K562 (cell line): ENCODE measurements around the gene PITX1. TPM values are rescaled to one million over a fixed set of nuclear protein-coding genes. Genes with fewer than 3 reads are reported as not detected.
A peak's percentile ranks its signal among the peaks of the same experiment; 100 is the strongest.

ENCODE experiments used
- ATAC-seq: fragments of 200-7000 bp; cut with Tn5 transposase; 3 replicates; pipeline ENCODE4 v1.9.1; 2020; ENCODE audit warnings: moderate library complexity
- BruUV-seq: library from RNA; stranded (reverse); fragments of 400-500 nt; replicated peaks from 2 replicates; lab custom pipeline; 2021; lab: Mats Ljungman, UMichigan
- CTCF ChIA-PET: fragments of 300-600 bp; formaldehyde crosslinking; extraction: SDS; loops from one replicate; lab custom pipeline; 2021; ENCODE audit warnings: low intra/inter-chr PET ratio; lab: Yijun Ruan, JAX
- POLR2A ChIA-PET: fragments of 300-600, 350-650 bp; sonication (Branson Sonifier 250); formaldehyde crosslinking; extraction: SDS; loops from one replicate; lab custom pipeline; 2021; ENCODE audit warnings: antibody characterized with exemption, inconsistent platforms; lab: Yijun Ruan, JAX
- DNase-seq, 4 experiments: peaks; one replicate each; pipeline versions ENCODE4 v3.0.0 to v3.0.0-alpha.2; 2011 to 2018; ENCODE audit warnings: low spot score in 3 of 4, mixed read lengths in 3 of 4; ENCODE audit errors: extremely low read depth in 1 of 4
- FAIRE-seq: peaks from 2 replicates; lab custom pipeline; 2011; peaks lifted over from hg19 to GRCh38; lab: Jason Lieb, UNC
- H2AFZ ChIP-seq: 2 replicates; pipeline ENCODE4 v1.6.0; 2011; ENCODE audit warnings: low read depth, low read length, control low read depth, inconsistent platforms
- H3K27ac ChIP-seq: fragments of 200-600 bp; 3 replicates; pipeline ENCODE4 v1.8.0; 2011; ENCODE audit warnings: low read depth, mild to moderate bottlenecking, control low read depth, inconsistent platforms, low read length, moderate library complexity, mixed read lengths; ENCODE audit errors: extremely low read depth
- H3K27me3 ChIP-seq, 2 experiments: fragments of 300-600 bp in 1 of 2; 2 replicates in 1 of 2; 3 replicates in 1 of 2; pipeline versions ENCODE4 v1.6.0 to v1.8.0; 2011; ENCODE audit warnings: inconsistent platforms in 2 of 2, low read length in 2 of 2, mild to moderate bottlenecking in 1 of 2, mixed read lengths in 1 of 2, moderate library complexity in 1 of 2; ENCODE audit not compliant: control insufficient read depth in 2 of 2, insufficient read depth in 2 of 2
- H3K36me3 ChIP-seq: fragments of 300-600 bp; 3 replicates; pipeline ENCODE4 v1.8.0; 2011; ENCODE audit warnings: mild to moderate bottlenecking, low read length, inconsistent platforms; ENCODE audit not compliant: control insufficient read depth, insufficient read depth
- H3K4me1 ChIP-seq, 2 experiments: fragments of 200-600 bp in 1 of 2; replicated peaks in 1 of 2; 2 replicates in 1 of 2; 3 replicates in 1 of 2; pipeline versions ENCODE4 v1.5.1 to v1.8.0; 2011; ENCODE audit warnings: inconsistent platforms in 2 of 2, low read length in 2 of 2, mild to moderate bottlenecking in 1 of 2, mixed read lengths in 1 of 2, moderate library complexity in 1 of 2; ENCODE audit not compliant: control insufficient read depth in 2 of 2, insufficient read depth in 2 of 2
- H3K4me2 ChIP-seq: 2 replicates; pipeline ENCODE4 v1.6.1; 2011; ENCODE audit warnings: low read length, control low read depth, inconsistent platforms, mixed read lengths; ENCODE audit not compliant: insufficient read depth
- H3K4me3 ChIP-seq: fragments of 200-600 bp; sonication (generic), shearing (Covaris generic); 2 replicates; pipeline ENCODE4 v1.5.1; 2016; ENCODE audit warnings: control low read depth, inconsistent platforms
- H3K79me2 ChIP-seq: fragments of 200-600 bp; 3 replicates; pipeline ENCODE4 v1.8.0; 2011; ENCODE audit warnings: low read length, inconsistent platforms; ENCODE audit not compliant: control insufficient read depth, insufficient read depth
- H3K9ac ChIP-seq, 2 experiments: 2 replicates each; pipeline versions ENCODE4 v1.6.0 to v1.6.1; 2011; ENCODE audit warnings: low read depth in 2 of 2, low read length in 2 of 2, control low read depth in 1 of 2, inconsistent platforms in 1 of 2, mild to moderate bottlenecking in 1 of 2, mixed read lengths in 1 of 2; ENCODE audit not compliant: insufficient read depth in 1 of 2
- H3K9me1 ChIP-seq: one replicate; pipeline ENCODE4 v1.6.0; 2011; ENCODE audit warnings: inconsistent platforms, mild to moderate bottlenecking, low read length, moderate library complexity; ENCODE audit not compliant: control insufficient read depth, insufficient read depth
- H3K9me3 ChIP-seq: replicated peaks from 2 replicates; pipeline ENCODE4 v1.5.1; 2011; ENCODE audit warnings: low read depth, low read length, inconsistent platforms; ENCODE audit not compliant: control insufficient read depth, insufficient read depth
- H4K20me1 ChIP-seq: replicated peaks from 2 replicates; pipeline ENCODE4 v1.6.1; 2011; ENCODE audit warnings: low read length, inconsistent platforms, mixed read lengths; ENCODE audit not compliant: control insufficient read depth, insufficient read depth
- ARID4B ChIP-seq: sonication (generic); formaldehyde crosslinking; IDR thresholded peaks from 2 replicates; pipeline ENCODE4 v1.8.0; 2022; ENCODE audit warnings: mild to moderate bottlenecking, missing genetic modification reagents
- FUS ChIP-seq: fragments of 200-400 bp; formaldehyde crosslinking; optimal IDR thresholded peaks from 2 replicates; pipeline ENCODE3; 2017; ENCODE audit warnings: low read depth, low read length
- WGBS: fragments of 100-300 bp; shearing (Covaris generic); methylation state at CpG from one replicate; pipeline ENCODE4 v1.1.6; 2016; ENCODE audit warnings: low coverage, mixed read lengths; ENCODE audit not compliant: insufficient coverage; ENCODE audit errors: missing lambda C conversion rate; 5-methylcytosine and 5-hydroxymethylcytosine counted together
- in situ Hi-C: fragments of 300-500 bp; cut with MboI; formaldehyde crosslinking; loops from 4 replicates; pipeline ENCODE4 v1.15.0; 2018; ENCODE audit warnings: inconsistent platforms, mixed read lengths
- intact Hi-C: fragments of 100-400 bp; cut with micrococcal nuclease; formaldehyde crosslinking; loops from 2 replicates; pipeline ENCODE4 v1.14.2; 2022
- polyA plus RNA-seq, 8 experiments: library from polyadenylated mRNA; depleted of rRNA in 4 of 8; stranded (reverse) in 5 of 8; unstranded in 3 of 8; fragments of >200 nt; fragmentation: Nextera tagmentation in 2 of 8; fragmentation: Illumina TruSeq in 1 of 8; extraction: Ambion mirVana in 2 of 8; extraction: Trizol in 1 of 8; gene quantifications; 2 replicates each; pipeline versions ENCODE4 v1.2.1 to v1.2.3, GENCODE V29; 2011 to 2014; ENCODE audit warnings: inconsistent platforms in 1 of 8, missing spikeins in 1 of 8
- total RNA-seq, 7 experiments: library from RNA; depleted of rRNA in 6 of 7; stranded (reverse); fragments of >200 nt in 6 of 7; fragmentation: Illumina TruSeq in 2 of 7; extraction: Trizol in 2 of 7; gene quantifications; 2 replicates each; pipeline versions ENCODE4 v1.2.1 to v1.2.3, GENCODE V29; 2011 to 2021; ENCODE audit warnings: low replicate concordance in 1 of 7

PITX1 gene
- total and polyA plus RNA-seq, 9 of the 15 experiments (the other 6 are each of a cell fraction or from before 2014, with no cell fraction given): 0.13 to 88.2 (median 24.9) TPM

GRCh38 chr5:135012951-135013391 lies 21.1 kb downstream of the PITX1 start:
- WGBS: 81% methylated on average over 5 of the region's 5 CpGs
- ChIA-PET POLR2A (interaction anchor here (6.1 kb wide), 1 partner anchor 13 kb away, joined by 35 read pairs; no protein-coding TSS in a partner anchor), CTCF (interaction anchor here (0.5 kb wide), 1 partner anchor 19 kb away, joined by 3 read pairs; no protein-coding TSS in a partner anchor)
- Histone ChIP-seq H3K9me3 (no peaks in the 10 kb centered on the region), H3K9me1 (no peaks in the 10 kb centered on the region), H3K4me2 (no peak overlapping the region), H4K20me1 (no peaks in the 10 kb centered on the region; the same call in 1 of the 2 replicates), H3K79me2 (no peaks in the 10 kb centered on the region), H3K4me1 (peaks cover 3 to 5% of the 10 kb centered on the region in 2 experiments; a peak in 2 of 5 replicates), H3K36me3 (no peaks in the 10 kb centered on the region), H3K9ac (no peak overlapping the region), H2AFZ (no peak overlapping the region), H3K27me3 (no peaks in the 10 kb centered on the region), H3K4me3 (no peak overlapping the region), H3K27ac (no peak overlapping the region)
- BruUV-seq: no TSS peak
- in situ Hi-C loops (loop anchor here (10.0 kb wide), 1 partner anchor 322 kb away; no protein-coding TSS in a partner anchor), intact Hi-C loops (loop anchor here (10.0 kb wide), 2 partner anchors 172 to 322 kb away; no protein-coding TSS in a partner anchor)
- no peak for DNase-seq
- FAIRE-seq: no peak
- TF ChIP-seq FUS (no peak), ARID4B (peak; percentile 41; the same call in 1 of the 2 replicates)
- no peak for ATAC-seq
